T-helper 2 cell treated with Interferon-gamma antibody and Interleukin-4, amounts not matched to agents 100 ng/mL and 5 ng/mL, for 36 hours (primary cell): Measurements from ENCODE around the gene CCDC74B. TPM values are rescaled to one million over a fixed set of nuclear protein-coding genes. Genes with fewer than 3 reads are reported as not detected.
"Not testable (repeated sequence)": the region's sequence is repeated elsewhere in the genome, so short reads cannot be mapped to it uniquely, and the experiment has no call there.

ENCODE experiments used
- intact Hi-C: fragments of 100-400 bp; cut with micrococcal nuclease; formaldehyde crosslinking; loops from one replicate; pipeline ENCODE4 v1.15.1; 2023
- total RNA-seq: library from RNA; stranded (reverse); gene quantifications from 2 replicates; pipeline ENCODE4 v1.2.3, GENCODE V29; 2022

CCDC74B gene
- total RNA-seq, 1 donor from 2014 or later = 0.82 TPM

GRCh38 chr2:130169163-130169562 is 24.3 kb upstream of the CCDC74B start:
- intact Hi-C loops = not testable (repeated sequence)

- intact Hi-C loops = not testable (repeated sequence)
These were observed 21.7 kb upstream of the CCDC74B start for GRCh38 chr2:130166611-130167010.

GRCh38 chr2:130165293-130166016 is 20.5 kb upstream of the CCDC74B start:
- intact Hi-C loops = no loop called here

GRCh38 chr2:130162968-130163367 is 18.1 kb upstream of the CCDC74B start:
- intact Hi-C loops = no loop called here

GRCh38 chr2:130162486-130162885 is 17.6 kb upstream of the CCDC74B start:
- intact Hi-C loops = not testable (repeated sequence)

- intact Hi-C loops = not testable (repeated sequence)
These were observed 16.2 kb upstream of the CCDC74B start for GRCh38 chr2:130160838-130161705.

GRCh38 chr2:130160131-130160530 is 15.2 kb upstream of the CCDC74B start:
- intact Hi-C loops = no loop called here

GRCh38 chr2:130159376-130159775 is 14.5 kb upstream of the CCDC74B start:
- intact Hi-C loops = not testable (repeated sequence)

GRCh38 chr2:130158631-130159030 is 13.7 kb upstream of the CCDC74B start:
- intact Hi-C loops = no loop called here

- intact Hi-C loops = not testable (repeated sequence)
These were observed 13.1 kb upstream of the CCDC74B start for GRCh38 chr2:130157825-130158514.

GRCh38 chr2:130157354-130157753 is 12.4 kb upstream of the CCDC74B start:
- intact Hi-C loops = not testable (repeated sequence)

GRCh38 chr2:130156624-130157004 is 11.7 kb upstream of the CCDC74B start:
- intact Hi-C loops = loop anchor here (1.0 kb wide), 1 partner anchor 176 kb away; no protein-coding TSS in a partner anchor

GRCh38 chr2:130155956-130156623 is 11.2 kb upstream of the CCDC74B start:
- intact Hi-C loops = loop anchor here (1.0 kb wide), 1 partner anchor 176 kb away; no protein-coding TSS in a partner anchor

- intact Hi-C loops = no loop called here
These were observed 10.2 kb upstream of the CCDC74B start for GRCh38 chr2:130154773-130155765.

- intact Hi-C loops = not testable (repeated sequence)
These were observed 9.5 kb upstream of the CCDC74B start for GRCh38 chr2:130154423-130154770.

GRCh38 chr2:130153721-130154422 is 9.0 kb upstream of the CCDC74B start:
- intact Hi-C loops = not testable (repeated sequence)

- intact Hi-C loops = no loop called here
These were observed 8.1 kb upstream of the CCDC74B start for GRCh38 chr2:130152816-130153595.

- intact Hi-C loops = not testable (repeated sequence)
These were observed 7.4 kb upstream of the CCDC74B start for GRCh38 chr2:130152136-130152815.
